Type B pancreatic cell (in vitro differentiated cells): ENCODE results near the gene DAB2IP. TPM values are rescaled to one million over a fixed set of nuclear protein-coding genes. Genes with fewer than 3 reads are reported as not detected.

Experiments used
- DNase-seq: peaks from one replicate; pipeline ENCODE4 v3.0.0; 2021; ENCODE audit warnings: mixed read lengths; ENCODE audit not compliant: unreplicated experiment; ENCODE audit errors: extremely low spot score
- H3K27ac Mint-ChIP-seq: 2 replicates; pipeline ENCODE4 v1.8.0; 2021; ENCODE audit warnings: mild to moderate bottlenecking, mixed read lengths
- H3K27me3 Mint-ChIP-seq: 2 replicates; pipeline ENCODE4 v1.8.0; 2021; ENCODE audit warnings: mixed read lengths
- H3K36me3 Mint-ChIP-seq: 2 replicates; pipeline ENCODE4 v1.8.0; 2021; ENCODE audit warnings: mixed read lengths
- H3K4me1 Mint-ChIP-seq: one replicate; pipeline ENCODE4 v1.8.0; 2021; ENCODE audit warnings: mixed read lengths; ENCODE audit not compliant: unreplicated experiment
- H3K4me3 Mint-ChIP-seq: 2 replicates; pipeline ENCODE4 v1.8.0; 2021; ENCODE audit warnings: mild to moderate bottlenecking, mixed read lengths
- H3K9me3 Mint-ChIP-seq: 2 replicates; pipeline ENCODE4 v1.8.0; 2021; ENCODE audit warnings: mixed read lengths
- CTCF ChIP-seq: fragments of 200-600 bp; sonication (generic); conservative IDR thresholded peaks from 2 replicates; pipeline ENCODE4 v1.5.0; 2021; ENCODE audit warnings: antibody characterized with exemption, mild to moderate bottlenecking
- total RNA-seq: library from RNA; stranded (reverse); gene quantifications from 2 replicates; pipeline ENCODE4 v1.2.1, GENCODE V29; 2021; ENCODE audit warnings: low replicate concordance

DAB2IP gene
- total RNA-seq, 1 donor from 2014 or later, result 57.2 TPM

DNA sequence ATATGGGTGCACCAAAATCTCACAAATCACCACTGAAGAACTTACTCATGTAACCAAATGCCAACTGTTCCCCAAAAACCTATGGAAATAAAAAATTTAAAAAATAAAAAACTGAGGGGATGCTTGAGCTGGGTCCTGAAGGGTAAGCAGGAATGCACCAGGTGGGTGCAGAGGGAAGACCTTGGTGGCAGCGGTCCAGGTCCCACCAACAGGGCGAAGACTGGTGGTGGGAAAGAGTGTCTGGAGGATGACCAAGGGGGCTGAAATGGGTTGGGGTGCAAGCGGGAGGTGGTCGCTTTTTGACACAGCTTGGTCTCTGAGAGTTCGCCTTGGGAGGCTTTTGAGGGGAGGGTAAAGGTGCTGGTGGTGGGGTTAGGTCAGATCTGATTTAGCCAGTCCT is 3.3 kb upstream of the DAB2IP start:
- Mint-ChIP-seq H3K36me3 (no peaks in the 10 kb centered on the region), H3K4me3 (no peak overlapping the region), H3K27me3 (no peaks in the 10 kb centered on the region), H3K9me3 (no peaks in the 10 kb centered on the region), H3K27ac (no peak overlapping the region), H3K4me1 (peaks cover 43% of the 10 kb centered on the region)
- TF ChIP-seq CTCF, result no peak
- no peak for DNase-seq

GRCh38 chr9:121648799-121649198 is 2.6 kb upstream of the DAB2IP start:
- Mint-ChIP-seq H3K27ac (no peak overlapping the region), H3K36me3 (no peaks in the 10 kb centered on the region), H3K9me3 (no peaks in the 10 kb centered on the region), H3K4me3 (no peak overlapping the region), H3K27me3 (no peaks in the 10 kb centered on the region), H3K4me1 (peaks cover 50% of the 10 kb centered on the region)
- DNase-seq, result peak; percentile 65
- no peak for TF ChIP-seq CTCF

- no peaks in the 10 kb centered on the region for H3K36me3 Mint-ChIP-seq
- no peaks in the 10 kb centered on the region for H3K27me3 Mint-ChIP-seq
- peak overlapping the region; percentile 84 for H3K27ac Mint-ChIP-seq
- peak overlapping the region; percentile 92 for H3K4me3 Mint-ChIP-seq
- H3K9me3 Mint-ChIP-seq, result no peaks in the 10 kb centered on the region
- peaks cover 55% of the 10 kb centered on the region for H3K4me1 Mint-ChIP-seq
- peak; percentile 63 for DNase-seq
- TF ChIP-seq CTCF, result no peak
Observed at GRCh38 chr9:121649476-121650216, 1.8 kb upstream of the DAB2IP start.

- H3K4me1 Mint-ChIP-seq, result peaks cover 51% of the 10 kb centered on the region
- TF ChIP-seq CTCF, result no peak
- H3K9me3 Mint-ChIP-seq, result no peaks in the 10 kb centered on the region
- H3K27ac Mint-ChIP-seq, result peak overlapping the region; percentile 84
- H3K36me3 Mint-ChIP-seq, result no peaks in the 10 kb centered on the region
- H3K4me3 Mint-ChIP-seq, result peak overlapping the region; percentile 92
- H3K27me3 Mint-ChIP-seq, result no peaks in the 10 kb centered on the region
- peak; percentile 86 for DNase-seq
Observed at GRCh38 chr9:121650217-121651007, 1.0 kb upstream of the DAB2IP start.

DNA sequence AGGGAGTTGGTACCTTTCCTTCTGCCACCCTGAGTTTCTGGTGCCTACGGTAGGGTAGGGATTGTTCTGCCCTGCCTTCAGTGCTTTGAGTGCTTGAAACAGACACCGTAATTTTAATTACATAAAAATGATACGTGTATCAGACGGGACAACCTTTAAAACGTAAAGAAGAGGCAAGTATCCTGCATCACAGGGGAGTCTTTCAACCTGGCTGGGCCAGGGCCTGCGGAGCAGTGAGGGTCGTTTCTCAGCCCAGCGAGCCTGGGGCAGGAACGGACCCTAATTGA is 483 bp upstream of the DAB2IP start:
- no peak for TF ChIP-seq CTCF
- no peak for DNase-seq
- Mint-ChIP-seq H3K27ac (peak overlapping the region; percentile 84), H3K9me3 (no peaks in the 10 kb centered on the region), H3K4me3 (peak overlapping the region; percentile 92), H3K36me3 (no peaks in the 10 kb centered on the region), H3K27me3 (no peaks in the 10 kb centered on the region), H3K4me1 (peaks cover 51% of the 10 kb centered on the region)
